GM10248 (cell line): ENCODE measurements around the gene FKBP5.

Experiments used
- CTCF ChIA-PET: fragments of 300-600 bp; sonication (Branson Sonifier 250); formaldehyde crosslinking; extraction: SDS; loops from one replicate; lab custom pipeline; 2021; ENCODE audit warnings: antibody characterized with exemption; lab: Yijun Ruan, JAX
- POLR2A ChIA-PET: fragments of 350-650 bp; sonication (Branson Sonifier 250); formaldehyde crosslinking; extraction: SDS; loops from one replicate; lab custom pipeline; 2020; ENCODE audit warnings: antibody characterized with exemption; lab: Yijun Ruan, JAX
- DNase-seq: peaks from one replicate; pipeline ENCODE4 v3.0.0; 2012; ENCODE audit errors: extremely low spot score
- CTCF ChIP-seq: IDR thresholded peaks from 2 replicates; pipeline ENCODE4 v1.5.1; 2012; ENCODE audit warnings: mild to moderate bottlenecking, low read depth; ENCODE audit errors: extremely low read depth, missing control alignments, control extremely low read depth

FKBP5 gene

GRCh38 chr6:35634316-35634715 lies 54.4 kb downstream of the FKBP5 start:
- DNase-seq, result no peak
- CTCF ChIA-PET, result interaction anchor here (1.5 kb wide), 1 partner anchor 50 kb away, joined by 3 read pairs; no protein-coding TSS in a partner anchor
- POLR2A ChIA-PET, result no interaction called here
- TF ChIP-seq CTCF, result no peak

- ChIA-PET POLR2A (no interaction called here), CTCF (interaction anchor here (0.9 to 2.1 kb wide), 3 partner anchors 9 to 49 kb away, joined by 3 to 7 read pairs (median 4); no protein-coding TSS in a partner anchor)
- DNase-seq, result no peak
Measured at GRCh38 chr6:35633579-35634089, 55.1 kb downstream of the FKBP5 start.

GRCh38 chr6:35629876-35630378 lies 58.8 kb downstream of the FKBP5 start:
- ChIA-PET POLR2A (no interaction called here), CTCF (interaction anchor here (1.1 to 2.6 kb wide), 3 partner anchors 11 to 107 kb away, joined by 3 to 11 read pairs (median 3); partner anchors contain the start of gene ARMC12)
- DNase-seq, result no peak
- TF ChIP-seq CTCF, result no peak

More at GRCh38 chr6:35633579-35634089, 55.1 kb downstream of the FKBP5 start:
- TF ChIP-seq CTCF, result no peak

- ChIA-PET POLR2A (no interaction called here), CTCF (interaction anchor here (1.1 to 1.3 kb wide), 2 partner anchors 35 to 42 kb away, joined by 3 to 4 read pairs; no protein-coding TSS in a partner anchor)
- TF ChIP-seq CTCF, result no peak
- no peak for DNase-seq
Measured at GRCh38 chr6:35626401-35626800, 62.3 kb downstream of the FKBP5 start.

- TF ChIP-seq CTCF, result no peak
- ChIA-PET CTCF (interaction anchor here (0.9 to 2.2 kb wide), 10 partner anchors 8 to 120 kb away, joined by 3 to 10 read pairs (median 3); partner anchors contain the start of gene ARMC12), POLR2A (no interaction called here)
- no peak for DNase-seq
Measured at GRCh38 chr6:35624341-35625070, 64.2 kb downstream of the FKBP5 start.

- ChIA-PET CTCF (interaction anchor here (0.7 to 2.4 kb wide), 8 partner anchors 8 to 114 kb away, joined by 3 to 11 read pairs (median 4); partner anchors contain the start of gene ARMC12), POLR2A (no interaction called here)
- no peak for TF ChIP-seq CTCF
- no peak for DNase-seq
Measured at GRCh38 chr6:35622283-35622682, 66.4 kb downstream of the FKBP5 start.
